Muscle of arm (tissue), 12 donors: ENCODE results near the gene SMG6. TPM values are rescaled to one million over a fixed set of nuclear protein-coding genes. Genes with fewer than 3 reads are reported as not detected.

Experiments
- DNase-seq: peaks from one replicate; pipeline ENCODE4 v3.0.0-alpha.2; 2013
- polyA plus RNA-seq, 12 donors: library from polyadenylated mRNA; unstranded; fragments of 120-200 nt; gene quantifications; one replicate each; pipeline ENCODE4 v1.2.1, GENCODE V29; 2013; ENCODE audit not compliant: insufficient read length in 12 of 12

Gene SMG6
- polyA plus RNA-seq, 12 donors: 12.2 to 33.6 (median 18.2) TPM; not detected in 1

DNA sequence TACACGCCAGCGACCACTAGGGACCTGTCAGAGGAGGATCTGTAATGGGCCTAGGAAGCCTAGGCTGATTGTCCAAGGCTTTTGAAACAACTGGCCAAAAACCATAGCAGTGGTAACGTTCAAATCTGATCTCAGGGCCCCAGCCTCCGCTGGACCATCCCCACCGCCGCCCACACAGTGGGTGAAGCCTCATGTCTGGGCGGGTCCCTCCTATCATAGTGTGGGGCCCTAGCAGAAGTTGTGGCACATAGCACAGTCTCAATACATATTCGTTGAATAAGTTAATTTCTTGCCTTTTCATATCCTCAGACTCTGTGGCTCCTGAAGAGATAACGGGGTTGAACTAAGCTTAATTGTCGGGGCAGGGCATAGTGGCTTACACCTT lies 272.8 kb downstream of the SMG6 start:
- no peak for DNase-seq

DNA sequence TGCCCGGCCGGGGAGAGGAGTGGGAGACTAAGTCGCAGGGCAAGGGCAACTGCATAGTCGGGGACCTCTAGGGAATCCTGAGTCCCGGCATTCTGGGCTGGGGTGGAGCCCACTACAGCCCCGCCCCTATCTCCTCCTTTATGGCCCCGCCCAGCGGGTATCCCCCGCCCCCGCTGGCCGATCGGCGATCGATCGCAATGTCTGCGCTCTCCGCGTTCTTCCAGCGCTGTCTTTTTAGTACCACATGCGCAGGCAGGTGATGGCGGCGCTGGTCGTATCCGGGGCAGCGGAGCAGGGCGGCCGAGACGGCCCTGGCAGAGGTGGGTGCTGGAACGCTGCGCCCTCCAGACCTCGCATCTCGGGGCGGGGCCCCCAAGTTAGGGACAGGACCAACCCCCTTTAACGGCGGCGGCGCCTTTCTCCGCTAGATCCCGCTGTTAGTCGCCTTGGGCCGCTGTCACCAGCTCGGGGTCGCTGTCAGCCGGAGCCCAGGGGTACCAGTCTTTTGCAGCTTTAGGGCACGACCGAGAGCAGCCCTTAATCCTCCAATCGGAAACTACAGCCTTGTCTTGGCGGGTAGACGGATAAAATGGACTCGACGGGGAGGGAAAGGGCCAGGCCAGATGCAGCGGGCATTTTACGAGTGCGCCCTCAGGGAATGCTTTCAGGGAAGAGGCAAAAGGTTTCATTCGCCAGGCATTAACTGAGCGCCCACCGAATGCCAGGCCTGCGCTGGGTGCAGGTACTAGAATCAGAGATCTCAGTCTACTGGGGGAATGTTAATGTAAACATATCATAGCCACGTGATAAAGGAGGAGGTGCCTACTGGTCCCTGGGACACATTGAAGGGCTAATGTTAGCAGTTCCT lies 273.4 kb downstream of the SMG6 start, which contains the start of gene DPH1:
Gene DPH1, plus strand, starts transcription at position 243 of the 868 bp plus-strand sequence. Its CDS starts 17 bp downstream, at position 260.
- peak; percentile 83 for DNase-seq

DNA sequence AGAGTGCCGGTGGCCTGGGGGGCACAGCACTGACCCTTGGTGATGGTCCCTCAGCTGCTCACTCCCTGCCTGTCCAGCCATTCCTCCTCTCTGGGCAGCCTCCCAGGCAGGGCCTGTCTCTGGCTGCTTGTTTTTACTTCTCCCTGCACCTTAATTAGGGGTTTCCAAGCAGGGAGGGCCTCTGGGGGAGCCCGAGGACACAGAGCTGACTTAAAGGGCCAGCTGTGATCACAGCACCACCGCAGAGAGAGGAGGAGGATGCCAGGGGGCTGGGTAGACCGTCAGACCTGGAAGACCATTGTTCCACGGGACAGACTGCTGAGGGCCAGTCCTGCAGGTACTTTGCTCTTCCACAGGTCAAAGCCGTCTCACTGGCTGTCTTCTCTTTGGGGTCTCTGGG lies 274.8 kb downstream of the SMG6 start:
- no peak for DNase-seq

DNA sequence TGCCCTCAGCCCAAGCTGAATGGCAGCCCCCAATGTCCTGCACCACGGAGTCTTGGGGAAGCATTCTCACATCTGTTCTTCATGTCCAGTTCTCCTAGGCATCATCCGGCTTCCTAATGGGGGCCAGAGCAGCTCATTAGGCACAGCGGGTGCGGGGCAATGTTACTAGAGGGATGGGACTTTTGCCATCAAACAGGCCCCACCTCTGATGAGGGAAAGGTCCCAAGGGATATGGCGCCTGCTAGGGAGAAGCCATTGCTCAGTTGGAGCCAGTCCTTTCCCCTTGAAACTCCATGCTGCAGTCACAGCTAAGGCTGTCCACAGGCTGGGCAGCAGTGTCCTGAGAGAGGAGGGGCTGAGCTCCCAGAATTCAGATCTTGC lies 275.4 kb downstream of the SMG6 start:
- DNase-seq: no peak

DNA sequence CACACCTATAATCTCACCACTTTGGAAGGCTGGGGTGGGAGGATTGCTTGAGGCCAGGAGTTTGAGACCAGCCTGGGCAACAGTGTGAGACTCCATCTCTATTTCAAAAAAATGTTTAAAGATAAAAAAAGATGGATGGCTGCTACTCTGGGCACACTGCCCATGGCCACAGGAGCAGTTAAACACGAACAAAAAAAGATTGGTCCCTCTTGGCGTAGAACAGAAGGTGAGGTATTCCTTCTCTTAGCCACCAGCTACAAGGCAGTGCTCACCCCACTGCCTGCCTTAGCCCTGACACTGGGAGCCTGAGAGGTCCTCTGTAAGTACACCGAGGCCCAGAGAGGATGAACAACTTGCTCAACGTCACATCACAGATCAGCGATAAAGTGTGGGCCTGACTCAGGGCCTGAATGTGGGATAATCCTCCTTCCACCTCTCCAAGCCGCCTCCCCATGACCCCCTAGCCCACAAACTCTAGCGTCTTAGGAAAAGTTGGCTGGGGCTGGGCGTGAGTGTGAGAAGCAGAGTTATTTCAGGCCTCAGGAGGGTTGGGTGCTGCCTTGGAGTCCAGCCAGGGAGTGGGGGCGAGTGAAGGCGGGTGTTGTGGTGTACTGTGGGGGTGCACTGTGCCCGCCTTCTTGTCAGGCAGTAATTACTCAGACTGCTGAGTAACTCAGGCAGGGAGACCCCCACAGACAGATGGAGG lies 275.9 kb downstream of the SMG6 start:
- no peak for DNase-seq

DNA sequence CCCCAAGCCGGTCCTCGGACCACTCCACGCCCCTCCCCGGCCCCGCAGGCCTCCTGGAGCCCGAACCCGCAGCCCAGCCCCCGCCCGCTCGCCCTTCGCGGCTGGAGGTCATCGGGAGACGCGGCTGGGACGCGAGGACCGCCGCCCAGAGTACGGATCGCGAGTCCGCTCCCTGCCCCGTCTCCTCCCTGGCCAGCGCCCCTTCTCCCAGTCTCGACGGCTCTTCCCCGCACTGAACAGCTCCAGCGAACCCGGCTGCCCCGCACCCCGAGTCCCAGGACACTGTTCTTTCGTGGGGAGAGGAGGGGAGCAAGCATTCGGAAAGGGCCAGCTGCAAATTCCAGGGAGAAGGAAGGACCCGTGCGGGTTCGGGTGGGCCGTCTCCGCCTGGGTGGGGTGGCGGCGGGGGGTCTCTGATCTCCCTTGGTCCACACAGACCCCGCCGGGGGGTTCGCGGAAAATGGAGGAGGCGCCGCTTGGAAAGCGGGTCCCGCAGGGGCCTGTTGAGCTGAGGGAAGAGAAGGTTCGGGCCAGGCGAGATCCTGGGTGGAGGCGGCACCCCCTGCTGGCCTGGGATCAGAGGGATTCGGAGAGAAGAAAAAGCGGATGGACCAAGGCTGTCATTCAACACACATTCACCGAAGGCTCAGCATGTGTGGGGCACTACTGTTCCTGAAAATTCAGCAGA lies 277.8 kb downstream of the SMG6 start:
- no peak for DNase-seq

DNA sequence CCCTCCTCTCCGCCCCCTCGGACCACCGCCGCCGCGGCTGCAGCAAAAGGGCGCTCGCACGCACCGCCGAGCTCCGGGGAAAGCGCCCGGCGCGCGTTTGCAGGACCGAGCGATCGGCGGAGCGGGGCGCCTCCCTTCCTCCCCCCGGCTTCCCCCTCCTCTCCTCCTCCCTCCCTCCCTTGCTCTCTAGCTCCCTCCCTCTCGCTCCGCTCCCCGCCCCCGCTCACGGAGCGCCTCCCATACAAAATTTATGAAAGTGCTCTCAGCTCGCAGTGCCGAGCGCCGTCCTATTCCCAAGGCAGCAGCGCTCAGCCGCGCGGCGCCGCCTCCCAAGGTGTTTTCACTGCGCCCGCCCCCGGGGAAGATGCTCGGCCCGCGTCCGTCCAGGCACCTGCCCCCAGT lies 278.4 kb downstream of the SMG6 start, which contains the start of gene RTN4RL1:
Gene RTN4RL1, minus strand, starts transcription at position 115 of the 402 bp plus-strand sequence. CDS start 469 bp downstream, outside the sequence.
- DNase-seq: no peak

DNA sequence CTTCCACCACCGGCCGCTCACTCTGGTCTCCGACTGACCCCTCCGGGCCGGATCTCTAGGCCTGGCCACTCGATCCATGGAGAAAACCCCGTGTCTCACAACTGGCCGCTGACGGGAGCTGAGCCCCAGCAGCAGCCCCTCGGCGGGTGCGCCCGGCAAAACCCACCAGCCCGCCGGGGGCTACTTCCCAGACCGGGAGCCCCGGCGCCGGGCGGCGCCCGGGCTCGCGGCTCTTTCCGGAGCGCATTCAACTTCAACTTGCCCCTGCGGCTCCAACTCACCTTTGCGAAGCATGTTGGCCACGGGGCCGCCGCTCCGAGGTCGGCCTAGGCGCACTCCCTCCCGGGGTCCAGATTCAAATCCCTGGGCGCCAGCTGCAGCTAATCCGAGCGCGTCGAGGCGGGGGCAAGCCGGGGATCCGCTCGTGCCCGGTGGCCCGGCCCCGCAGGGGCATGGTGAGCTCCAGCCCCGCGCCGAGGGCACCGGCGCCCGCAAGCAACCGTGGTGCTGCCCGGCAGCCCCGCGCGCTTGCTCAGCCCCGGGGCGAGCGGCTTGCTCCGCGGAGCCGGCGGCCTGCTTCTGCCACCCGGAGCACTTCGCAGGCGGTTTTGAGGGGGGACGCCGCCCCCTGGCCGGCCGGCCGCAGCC lies 278.9 kb downstream of the SMG6 start:
- DNase-seq: no peak

DNA sequence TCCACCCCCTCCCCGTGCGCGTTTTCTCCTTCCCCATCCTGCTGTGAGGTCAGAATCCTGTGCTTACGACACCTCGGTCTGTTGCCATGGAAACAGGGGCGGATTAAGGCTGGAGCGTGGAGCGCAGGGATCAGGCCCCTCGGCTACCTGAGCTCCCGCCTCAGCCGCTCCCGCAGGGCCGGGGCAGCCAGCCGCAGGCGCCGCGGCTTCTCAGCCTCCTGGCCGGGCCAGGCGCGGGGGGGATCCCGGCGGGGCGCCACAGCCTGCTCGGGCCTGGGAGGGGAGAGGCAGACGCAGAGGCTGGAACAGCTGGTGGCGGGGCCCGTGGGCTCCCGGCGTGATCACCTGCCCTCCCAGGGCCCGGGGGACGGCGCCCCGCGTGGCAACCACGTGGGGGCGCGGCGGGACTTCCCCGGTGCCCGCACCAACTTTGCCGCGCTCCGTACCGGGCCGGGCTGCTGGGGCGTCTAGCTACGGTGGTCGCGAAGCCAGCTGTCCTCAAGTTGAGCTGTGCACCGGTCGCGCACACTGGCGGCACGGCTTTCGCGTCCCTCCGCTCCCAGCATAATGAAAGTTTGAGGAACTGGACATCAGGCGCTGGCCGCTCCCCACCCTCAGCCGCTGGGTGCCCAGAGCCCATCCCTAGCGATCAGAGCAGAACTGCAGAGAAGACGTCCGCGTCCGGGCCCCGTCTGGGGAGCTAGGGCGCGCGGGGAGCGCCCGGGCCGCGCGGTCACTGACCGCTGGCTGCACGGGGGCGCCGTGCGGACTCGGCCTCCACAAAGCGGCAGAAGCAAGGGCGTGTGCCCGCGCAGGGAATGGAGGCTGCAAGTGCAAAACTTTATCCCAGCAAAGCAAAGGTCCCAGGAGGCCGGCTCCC lies 279.7 kb downstream of the SMG6 start:
- no peak for DNase-seq

DNA sequence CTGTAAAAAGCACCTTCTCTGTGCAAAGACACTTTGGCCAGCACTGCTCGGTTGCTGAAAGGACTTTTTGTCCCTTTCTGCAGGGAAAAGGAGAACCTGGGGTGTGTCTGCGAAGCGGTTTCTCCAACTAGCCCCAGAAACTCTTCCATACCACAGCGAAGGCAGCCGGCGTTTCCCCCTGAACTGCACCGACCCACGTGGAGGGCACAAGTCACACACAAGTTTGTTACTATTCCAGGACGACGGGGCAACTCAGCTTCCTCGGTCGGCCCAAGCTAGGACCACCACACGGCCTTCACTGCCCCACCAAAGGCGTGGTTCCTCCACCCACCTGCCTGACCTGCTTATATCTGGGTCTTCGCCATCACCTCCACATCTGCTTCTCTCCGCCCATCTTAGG lies 280.3 kb downstream of the SMG6 start:
- no peak for DNase-seq

DNA sequence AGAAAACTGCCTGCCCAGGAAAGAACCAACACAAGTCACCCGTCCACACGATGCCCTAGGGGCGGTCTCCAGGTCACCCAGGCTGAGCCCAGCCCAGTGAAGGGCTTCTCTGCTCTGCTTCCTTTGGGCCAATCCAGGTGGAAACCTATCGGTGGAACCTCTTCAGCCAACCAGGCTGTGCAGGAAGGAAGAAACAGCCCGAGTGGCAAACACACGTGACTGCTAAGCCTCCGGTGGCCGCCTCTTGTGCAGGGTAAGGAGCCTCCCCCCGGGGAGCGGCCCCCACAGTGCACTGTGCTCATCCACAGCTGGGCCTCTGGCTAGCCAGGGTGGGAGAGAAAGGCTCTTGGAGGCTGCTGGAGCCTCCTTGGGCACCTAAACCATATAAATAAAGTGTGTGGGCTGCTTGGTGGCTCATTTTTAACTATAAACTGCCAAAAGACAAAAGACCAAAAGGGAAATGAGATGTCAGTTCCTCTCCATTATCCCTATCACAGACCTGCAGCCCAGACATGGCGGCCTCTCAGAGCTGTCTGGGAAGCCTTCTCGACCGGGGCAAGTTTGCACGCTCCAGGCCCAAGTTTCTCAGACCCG lies 280.8 kb downstream of the SMG6 start:
- no peak for DNase-seq

DNA sequence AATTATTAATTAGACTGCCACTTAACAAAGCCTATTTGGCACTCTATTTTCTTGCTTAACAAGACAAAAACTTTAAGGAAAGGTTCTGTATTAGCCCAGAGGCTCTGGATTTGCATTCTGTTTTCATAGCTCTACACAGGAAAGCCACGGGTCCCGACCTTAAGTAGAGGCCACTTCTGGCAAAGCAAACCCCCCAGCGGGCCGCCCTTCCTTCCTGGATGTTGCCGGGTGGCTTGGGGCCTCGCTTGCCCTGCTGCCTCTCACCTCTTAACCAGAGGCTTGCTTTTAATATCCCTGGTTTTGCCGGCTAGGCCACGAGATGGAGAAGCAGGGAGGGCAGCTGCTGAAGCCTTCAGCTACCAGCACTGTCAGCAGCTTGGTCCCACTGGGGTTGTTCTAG lies 282.9 kb downstream of the SMG6 start:
- no peak for DNase-seq

DNA sequence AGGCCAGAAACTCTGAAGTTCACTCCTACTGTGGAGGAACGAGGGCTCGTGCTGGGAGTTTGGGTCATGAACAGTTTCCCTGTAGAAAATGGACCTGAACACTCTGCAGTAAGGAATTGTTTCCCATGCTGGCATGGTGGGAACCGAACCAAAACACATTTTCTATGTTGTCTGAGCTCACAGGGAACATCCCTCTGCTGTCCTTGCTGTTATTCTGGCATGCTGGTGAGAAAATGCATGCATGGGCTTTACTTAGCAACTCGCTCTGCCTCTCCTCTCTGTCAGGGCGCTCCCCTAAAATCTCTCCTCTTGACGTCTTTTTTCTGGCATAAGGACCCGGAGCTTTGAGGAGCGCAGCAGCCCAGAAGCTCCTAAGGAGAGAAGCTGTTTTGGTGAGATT lies 283.9 kb downstream of the SMG6 start:
- DNase-seq: no peak

DNA sequence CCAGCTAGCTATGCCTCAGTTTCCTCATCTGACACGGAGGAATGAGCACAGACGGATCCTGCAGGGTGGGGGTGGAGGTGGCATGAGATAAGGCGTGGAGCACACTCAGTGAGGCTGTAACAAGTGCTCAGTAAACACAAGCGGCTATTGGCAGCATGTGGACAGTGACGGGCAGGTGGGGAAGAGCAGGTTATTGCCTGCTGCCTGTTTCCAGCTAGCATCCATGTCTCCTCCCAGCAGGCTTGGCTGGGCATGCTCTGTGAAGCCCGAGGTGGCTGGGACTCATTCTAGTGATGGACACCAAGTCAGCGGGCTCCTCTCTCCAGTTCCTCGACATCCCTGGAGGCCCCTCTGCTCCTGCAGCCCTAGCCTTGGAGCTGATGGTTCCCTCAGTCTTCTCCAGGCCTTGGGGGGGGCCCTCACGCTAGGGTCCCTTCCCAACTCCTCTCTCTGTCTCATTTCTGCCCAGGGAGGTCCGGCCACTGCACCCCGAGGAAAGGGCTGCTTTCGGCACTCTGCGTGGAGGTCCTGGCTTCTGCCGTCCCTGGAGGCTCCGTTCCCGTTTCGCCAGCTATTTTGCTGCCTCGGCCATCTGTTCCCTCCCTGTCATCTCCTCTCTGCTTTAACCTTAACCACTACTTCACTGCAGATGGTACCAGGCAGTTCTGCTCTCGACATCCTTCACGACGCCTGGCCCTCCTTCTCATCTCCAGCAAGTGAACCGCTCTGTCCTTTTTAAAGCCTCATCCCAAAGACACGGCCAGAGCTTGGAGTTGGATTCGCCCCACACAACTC lies 284.7 kb downstream of the SMG6 start:
- no peak for DNase-seq

DNA sequence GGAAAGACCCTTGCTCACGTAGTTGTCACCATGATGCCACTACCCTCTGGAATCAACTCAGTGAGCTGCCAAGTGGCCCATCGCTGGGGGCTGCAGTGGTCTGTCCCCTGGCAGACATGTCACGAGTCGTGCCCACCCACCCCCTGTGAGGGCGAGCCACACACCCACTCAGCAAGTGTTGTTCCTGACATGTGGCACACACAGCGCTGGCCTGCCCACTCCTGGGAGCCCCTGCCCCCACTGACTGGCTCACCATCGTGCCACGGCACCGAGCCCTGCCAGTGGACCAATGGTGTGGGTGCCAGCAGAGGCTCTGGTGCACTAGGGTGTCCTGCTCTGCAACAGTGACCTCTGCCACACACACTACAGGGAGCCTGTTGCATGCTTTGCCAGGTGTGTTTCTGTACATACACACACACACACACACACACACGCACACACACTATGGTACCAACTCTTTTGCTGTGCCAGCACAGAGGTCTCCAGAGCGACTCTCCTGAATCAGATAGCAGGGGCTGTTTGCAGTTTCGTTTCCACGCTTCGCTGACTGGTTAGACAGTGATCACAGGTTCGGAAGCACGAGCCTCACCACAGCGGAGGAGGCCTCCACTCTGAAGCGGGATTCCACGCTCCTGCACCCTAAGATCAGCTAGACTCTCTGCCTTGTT lies 286.2 kb downstream of the SMG6 start:
- no peak for DNase-seq

DNA sequence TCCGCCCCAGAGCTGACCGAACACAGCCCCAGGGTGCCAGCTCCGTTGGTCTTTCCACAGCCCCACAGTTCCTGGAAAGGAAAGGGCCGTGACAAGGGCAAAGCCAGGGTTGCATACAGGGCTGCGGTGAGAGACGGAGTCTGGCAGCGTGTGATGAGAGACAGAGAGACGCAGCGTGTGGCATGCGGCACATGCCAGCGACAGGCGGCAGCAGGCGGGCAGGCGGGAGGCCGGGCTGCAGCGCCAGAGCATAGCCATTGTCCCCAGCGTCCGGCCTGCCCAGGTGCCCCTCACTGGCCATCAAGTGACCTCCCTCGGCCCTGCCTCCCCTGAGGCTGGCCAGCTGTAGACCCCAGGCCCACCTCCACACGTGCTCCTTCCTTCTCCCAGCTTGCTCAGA lies 287.1 kb downstream of the SMG6 start:
- DNase-seq: no peak

DNA sequence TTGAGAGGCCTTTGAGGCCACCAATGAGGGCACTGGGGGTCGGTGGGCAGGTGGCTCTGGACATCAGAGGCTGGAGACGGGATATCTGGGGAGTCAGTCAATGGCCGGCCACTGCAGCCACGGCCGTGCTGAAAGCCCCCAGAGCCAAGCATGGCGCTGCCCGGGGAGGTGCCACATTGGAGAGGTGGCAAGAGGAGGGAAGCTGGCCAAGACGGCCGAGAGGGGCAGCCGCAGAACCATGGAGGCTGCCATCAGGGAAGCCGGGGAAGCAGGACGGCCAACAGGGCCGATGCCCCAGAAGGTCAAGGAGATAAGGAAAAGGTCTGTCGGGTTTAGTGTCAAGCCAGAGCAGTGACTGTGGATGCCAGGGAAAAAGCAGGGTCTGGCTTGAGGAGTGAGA lies 288.3 kb downstream of the SMG6 start:
- no peak for DNase-seq

DNA sequence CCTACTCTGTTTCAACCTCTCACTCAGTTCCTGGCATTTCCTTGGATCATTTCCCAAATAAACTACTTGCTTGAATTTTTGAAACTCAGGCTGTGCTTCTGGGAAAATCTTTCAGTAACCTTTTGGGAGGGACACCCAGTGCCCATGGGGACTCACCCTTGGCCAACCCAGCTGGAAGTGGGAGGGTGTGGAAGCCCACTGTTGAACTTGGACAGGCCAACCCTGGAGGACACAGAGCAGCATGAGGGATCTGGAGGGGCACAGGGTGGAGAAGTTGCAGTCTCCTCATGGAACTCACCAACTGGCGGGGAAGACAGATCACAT lies 289.6 kb downstream of the SMG6 start:
- DNase-seq: no peak
